ENCODE results near the gene MOK. TPM values are rescaled to one million over a fixed set of nuclear protein-coding genes. Genes with fewer than 3 reads are reported as not detected.

MOK gene
- total RNA-seq, 4 donors from 2014 or later = 38.6 to 57.7 (median 45.2) TPM

DNA sequence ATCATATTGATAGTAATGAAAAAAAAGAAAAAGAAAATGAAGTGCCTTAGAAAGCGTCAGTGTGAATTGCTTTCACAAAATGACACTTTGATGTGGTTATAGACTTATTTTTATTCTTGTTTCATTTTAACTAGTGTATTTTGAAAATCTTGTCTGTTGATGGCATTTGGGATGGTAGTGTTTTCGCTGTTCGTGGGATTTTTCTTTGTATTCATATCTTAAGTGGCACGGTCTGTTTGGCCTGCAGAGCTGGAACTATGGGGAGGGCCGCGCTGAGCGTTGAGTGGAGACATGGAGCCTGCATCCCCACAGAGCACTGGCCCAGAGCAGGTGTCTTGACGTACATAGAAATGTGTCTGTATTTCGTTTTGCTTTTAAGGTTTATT, 103.6 kb downstream of the MOK start:
- Histone ChIP-seq H3K27ac (no peak overlapping the region), H3K9me3 (no peaks in the 10 kb centered on the region), H3K36me3 (peaks cover 13 to 14% of the 10 kb centered on the region in 2 donors), H3K27me3 (no peaks in the 10 kb centered on the region), H3K4me1 (peaks cover 0 to 5% of the 10 kb centered on the region in 2 donors), H3K4me3 (replicated peaks in 1 of 3) (no peak overlapping the region)
- DNase-seq = no peak
- intact Hi-C loops (cut with DNase I) = no loop called here
- 91 to 93% methylated on average over 9 of the region's 9 CpGs for WGBS, 2 donors
- no peak for TF ChIP-seq POLR2A (IDR thresholded peaks at IDR 0.05)
- TF ChIP-seq, protein P1, sequence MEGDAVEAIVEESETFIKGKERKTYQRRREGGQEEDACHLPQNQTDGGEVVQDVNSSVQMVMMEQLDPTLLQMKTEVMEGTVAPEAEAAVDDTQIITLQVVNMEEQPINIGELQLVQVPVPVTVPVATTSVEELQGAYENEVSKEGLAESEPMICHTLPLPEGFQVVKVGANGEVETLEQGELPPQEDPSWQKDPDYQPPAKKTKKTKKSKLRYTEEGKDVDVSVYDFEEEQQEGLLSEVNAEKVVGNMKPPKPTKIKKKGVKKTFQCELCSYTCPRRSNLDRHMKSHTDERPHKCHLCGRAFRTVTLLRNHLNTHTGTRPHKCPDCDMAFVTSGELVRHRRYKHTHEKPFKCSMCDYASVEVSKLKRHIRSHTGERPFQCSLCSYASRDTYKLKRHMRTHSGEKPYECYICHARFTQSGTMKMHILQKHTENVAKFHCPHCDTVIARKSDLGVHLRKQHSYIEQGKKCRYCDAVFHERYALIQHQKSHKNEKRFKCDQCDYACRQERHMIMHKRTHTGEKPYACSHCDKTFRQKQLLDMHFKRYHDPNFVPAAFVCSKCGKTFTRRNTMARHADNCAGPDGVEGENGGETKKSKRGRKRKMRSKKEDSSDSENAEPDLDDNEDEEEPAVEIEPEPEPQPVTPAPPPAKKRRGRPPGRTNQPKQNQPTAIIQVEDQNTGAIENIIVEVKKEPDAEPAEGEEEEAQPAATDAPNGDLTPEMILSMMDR (IDR thresholded peaks at IDR 0.05) = no peak

DNA sequence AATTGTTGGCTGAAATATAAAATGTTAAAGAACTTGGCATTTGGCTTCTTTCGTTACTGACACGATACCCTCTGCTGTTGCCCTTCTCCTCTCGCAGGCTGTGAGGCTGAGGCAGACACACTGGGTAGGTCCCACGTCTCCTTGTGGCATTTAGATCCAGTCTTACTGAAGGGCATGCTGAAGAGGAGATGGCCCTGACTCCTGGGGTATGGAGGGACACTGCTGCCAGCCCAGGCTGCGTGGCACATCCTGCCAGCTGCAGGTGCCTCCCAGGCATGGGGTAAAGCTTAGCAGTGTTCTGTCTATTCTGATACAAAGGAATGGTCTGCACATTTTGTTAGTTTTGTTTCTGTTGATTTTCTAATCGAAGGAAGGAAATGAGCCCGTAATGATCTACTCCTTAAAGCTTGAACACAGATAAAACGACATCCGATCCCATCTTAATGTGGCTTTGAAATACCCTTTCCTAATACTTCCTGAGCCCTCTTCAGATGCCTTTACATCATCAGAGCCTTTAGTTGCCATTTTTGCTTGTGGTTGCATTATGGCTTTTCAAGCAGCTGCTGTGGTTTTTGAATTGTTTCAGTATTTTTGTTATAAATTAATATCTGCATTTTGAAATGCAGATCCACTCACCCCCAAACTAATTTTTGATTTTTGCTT, 104.1 kb downstream of the MOK start:
- H3K4me3 ChIP-seq (replicated peaks in 1 of 3) = no peak overlapping the region
- no peaks in the 10 kb centered on the region for H3K27me3 ChIP-seq
- intact Hi-C loops (cut with DNase I) = no loop called here
- WGBS, 2 donors = 86 to 89% methylated on average over 9 of the region's 9 CpGs
- no peak overlapping the region for H3K27ac ChIP-seq
- TF ChIP-seq, protein P1 (IDR thresholded peaks at IDR 0.05) = no peak
- TF ChIP-seq POLR2A (IDR thresholded peaks at IDR 0.05) = no peak
- peaks cover 11 to 14% of the 10 kb centered on the region in 2 donors for H3K36me3 ChIP-seq
- no peak for DNase-seq
- H3K4me1 ChIP-seq = peaks cover 0 to 8% of the 10 kb centered on the region in 2 donors
- no peaks in the 10 kb centered on the region for H3K9me3 ChIP-seq

DNA sequence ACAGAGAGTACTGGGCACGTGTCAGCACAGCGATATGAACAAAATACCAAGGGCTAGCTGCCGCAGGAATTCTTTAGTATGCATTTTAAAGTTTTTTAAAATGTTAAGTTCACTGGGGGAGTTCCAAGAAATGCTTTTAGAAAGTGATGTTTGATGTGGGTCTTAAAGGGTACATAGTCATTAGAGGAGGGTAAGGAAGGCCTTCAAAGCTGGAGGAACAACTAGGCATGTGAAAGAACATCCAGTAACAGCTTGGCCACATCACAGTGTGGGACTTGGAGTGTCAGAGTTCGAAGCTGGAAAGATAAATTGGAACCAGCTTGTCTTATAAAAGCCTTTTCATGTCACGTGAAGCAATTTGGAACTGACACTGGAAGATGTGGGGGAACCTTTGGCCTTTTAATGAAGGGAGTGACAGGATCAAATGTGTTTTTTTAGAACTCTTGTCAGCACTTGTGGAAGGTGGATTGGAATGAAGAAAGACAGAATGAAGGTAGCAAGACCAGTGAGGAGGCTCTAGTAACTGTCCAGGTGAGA, 107.6 kb downstream of the MOK start:
- Histone ChIP-seq H3K4me1 (peaks cover 0 to 27% of the 10 kb centered on the region in 2 donors), H3K27ac (no peak overlapping the region), H3K4me3 (replicated peaks in 1 of 3) (no peak overlapping the region), H3K36me3 (peaks cover 0 to 3% of the 10 kb centered on the region in 2 donors), H3K27me3 (no peaks in the 10 kb centered on the region), H3K9me3 (no peaks in the 10 kb centered on the region)
- DNase-seq = no peak
- no peak for TF ChIP-seq POLR2A (IDR thresholded peaks at IDR 0.05)
- TF ChIP-seq, protein P1 (IDR thresholded peaks at IDR 0.05) = no peak
- intact Hi-C loops (cut with DNase I) = no loop called here
- WGBS, 2 donors = 86 to 87% methylated on average over 5 of the region's 5 CpGs

DNA sequence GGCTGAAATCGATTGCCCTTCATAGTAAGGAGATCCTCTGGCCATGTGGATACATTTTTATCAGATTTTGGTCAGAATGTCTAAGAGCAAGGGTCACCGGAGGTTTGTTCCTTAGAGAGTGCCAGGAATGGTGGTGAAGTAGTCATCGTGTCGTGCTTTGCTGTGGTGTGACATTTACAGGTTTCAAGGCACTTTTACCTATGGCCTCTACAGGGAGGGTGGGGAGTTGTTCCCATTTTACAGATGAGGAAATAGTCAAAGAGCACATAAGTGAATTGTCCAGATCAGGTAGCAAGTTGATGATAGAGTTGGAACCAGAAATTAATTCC, 108.1 kb downstream of the MOK start:
- WGBS, 2 donors = 92 to 95% methylated on average over 4 of the region's 4 CpGs

More for the DNA sequence above, 108.1 kb downstream of the MOK start:
- H3K36me3 ChIP-seq = peaks cover 0 to 3% of the 10 kb centered on the region in 2 donors
- TF ChIP-seq, protein P1 (IDR thresholded peaks at IDR 0.05) = no peak
- no peak for TF ChIP-seq POLR2A (IDR thresholded peaks at IDR 0.05)
- no peak for DNase-seq
- no peaks in the 10 kb centered on the region for H3K9me3 ChIP-seq
- intact Hi-C loops (cut with DNase I) = no loop called here
- no peaks in the 10 kb centered on the region for H3K27me3 ChIP-seq
- H3K4me3 ChIP-seq (replicated peaks in 1 of 3) = no peak overlapping the region
- no peak overlapping the region for H3K27ac ChIP-seq
- H3K4me1 ChIP-seq = peaks cover 0 to 28% of the 10 kb centered on the region in 2 donors
